T-helper 17 cell (primary cell): Measurements from ENCODE around the gene IL17D. TPM values are rescaled to one million over a fixed set of nuclear protein-coding genes. Genes with fewer than 3 reads are reported as not detected.

Experiments used
- ATAC-seq: fragments of 150-1000 bp; cut with Tn5 transposase; 2 replicates; pipeline ENCODE4 v1.10.0; 2021; ENCODE audit warnings: mild to moderate bottlenecking, moderate library complexity
- DNase-seq, 3 donors: peaks; one replicate each; pipeline versions ENCODE4 v3.0.0 to v3.0.0-alpha.2; 2020 to 2021
- H3K9me3 ChIP-seq: one replicate; pipeline ENCODE4 v1.7.0; 2013; ENCODE audit warnings: low read length, mild to moderate bottlenecking; ENCODE audit not compliant: control insufficient read depth, poor library complexity, severe bottlenecking
- H3K27ac Mint-ChIP-seq: one replicate; pipeline ENCODE4 v1.8.0; 2022; ENCODE audit warnings: mild to moderate bottlenecking, moderate library complexity, mixed read lengths
- H3K27me3 Mint-ChIP-seq: one replicate; pipeline ENCODE4 v1.8.0; 2022; ENCODE audit warnings: mixed read lengths
- H3K36me3 Mint-ChIP-seq: one replicate; pipeline ENCODE4 v1.8.0; 2022; ENCODE audit warnings: low read depth, mixed read lengths
- H3K4me1 Mint-ChIP-seq: one replicate; pipeline ENCODE4 v1.8.0; 2022; ENCODE audit warnings: mild to moderate bottlenecking, mixed read lengths
- H3K4me3 Mint-ChIP-seq: one replicate; pipeline ENCODE4 v1.8.0; 2022; ENCODE audit warnings: mild to moderate bottlenecking, moderate library complexity, mixed read lengths
- total RNA-seq, 4 donors: library from RNA in 2 of 4; stranded (reverse) in 2 of 4; gene quantifications; one replicate each; pipeline ENCODE4 v1.2.3 and lab custom pipeline; 2022 to 2026

IL17D gene
- total RNA-seq, 2 donors from 2014 or later: 0.15 TPM; not detected in 1

DNA sequence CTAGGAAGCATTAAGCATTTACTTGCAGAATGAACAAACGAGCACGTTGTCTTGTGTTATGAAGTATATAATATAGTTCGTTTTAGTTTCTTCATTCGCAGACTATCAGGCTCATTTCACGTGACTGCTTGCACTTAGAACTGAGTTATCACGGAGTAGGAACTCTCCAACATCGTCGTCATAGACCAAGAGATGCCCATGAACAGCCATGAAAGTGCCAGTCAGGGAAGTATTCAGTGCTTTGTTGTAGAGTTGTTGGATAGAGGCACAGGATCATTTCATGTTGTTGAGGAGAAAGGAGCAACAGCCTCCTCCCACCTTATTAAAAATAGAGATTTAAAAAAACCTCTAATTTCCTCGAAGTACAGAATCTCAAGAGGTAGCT lies 977 bp upstream of the IL17D start:
- Mint-ChIP-seq H3K4me1 (peaks cover 11% of the 10 kb centered on the region), H3K4me3 (peak overlapping the region; percentile 95), H3K27ac (peak overlapping the region; percentile 3), H3K27me3 (peaks cover 22% of the 10 kb centered on the region), H3K36me3 (peaks cover 8% of the 10 kb centered on the region)
- no peaks in the 10 kb centered on the region for H3K9me3 ChIP-seq
- DNase-seq (no peak), ATAC-seq (no peak)

DNA sequence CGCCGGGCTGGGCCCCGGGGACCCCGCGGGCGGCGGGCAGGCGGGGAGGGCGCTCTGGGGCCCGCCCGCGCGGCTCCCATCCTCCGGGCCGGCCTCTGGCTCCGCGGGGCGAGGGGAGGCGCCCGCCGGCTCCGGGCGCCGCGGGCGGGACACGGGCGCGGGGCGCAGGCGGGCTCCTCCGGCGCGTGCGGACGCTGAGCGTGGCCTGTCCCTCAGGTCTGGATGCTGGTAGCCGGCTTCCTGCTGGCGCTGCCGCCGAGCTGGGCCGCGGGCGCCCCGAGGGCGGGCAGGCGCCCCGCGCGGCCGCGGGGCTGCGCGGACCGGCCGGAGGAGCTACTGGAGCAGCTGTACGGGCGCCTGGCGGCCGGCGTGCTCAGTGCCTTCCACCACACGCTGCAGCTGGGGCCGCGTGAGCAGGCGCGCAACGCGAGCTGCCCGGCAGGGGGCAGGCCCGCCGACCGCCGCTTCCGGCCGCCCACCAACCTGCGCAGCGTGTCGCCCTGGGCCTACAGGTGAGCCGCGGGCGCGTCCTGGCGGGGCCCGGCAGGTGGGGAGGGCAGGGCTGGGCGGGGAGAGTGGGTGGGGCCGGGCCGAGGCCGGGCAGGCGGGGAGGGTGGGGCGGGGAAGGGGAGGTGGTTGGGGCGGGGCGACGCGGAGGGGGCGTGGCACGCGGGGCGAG lies 420 bp downstream of the IL17D start:
- Mint-ChIP-seq H3K4me3 (peak overlapping the region; percentile 70), H3K4me1 (peaks cover 11% of the 10 kb centered on the region), H3K36me3 (peaks cover 8% of the 10 kb centered on the region), H3K27ac (no peak overlapping the region), H3K27me3 (peaks cover 17% of the 10 kb centered on the region)
- ATAC-seq (peak; percentile 94), DNase-seq (peak; percentile 67 to 72 (median 68))
- no peaks in the 10 kb centered on the region for H3K9me3 ChIP-seq

DNA sequence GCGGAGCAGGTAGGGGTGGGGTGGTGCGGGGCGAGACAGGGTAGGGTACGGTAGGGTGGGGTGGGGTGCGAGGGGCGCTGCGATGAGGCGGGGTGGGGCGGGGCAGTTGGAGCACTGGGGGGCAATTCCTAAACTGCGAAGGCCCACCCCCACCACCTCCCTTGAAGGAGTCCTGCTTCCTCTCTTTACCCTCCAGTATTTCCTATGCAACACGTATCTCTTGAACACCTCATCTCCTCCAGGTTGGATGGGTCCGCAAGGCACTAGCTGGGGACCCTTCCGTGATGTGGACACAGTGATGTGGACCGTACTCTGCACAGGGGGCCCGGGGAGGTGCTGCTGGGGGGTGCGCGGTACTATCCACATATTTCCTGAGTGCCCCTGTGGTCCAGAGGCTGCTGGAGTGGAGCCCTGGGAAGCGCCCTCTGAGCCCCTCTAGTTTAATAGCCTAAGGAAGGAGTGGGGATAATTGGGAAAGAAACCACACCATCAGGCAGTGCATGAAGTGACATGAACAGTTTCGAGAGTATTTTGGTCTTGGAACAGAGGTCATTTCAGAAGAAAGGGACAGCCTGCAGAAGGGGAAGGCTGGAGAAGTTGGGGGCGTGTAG lies 1.1 kb downstream of the IL17D start:
- Mint-ChIP-seq H3K36me3 (peaks cover 8% of the 10 kb centered on the region), H3K27me3 (peaks cover 15% of the 10 kb centered on the region), H3K27ac (no peak overlapping the region), H3K4me3 (peak overlapping the region; percentile 70), H3K4me1 (peaks cover 11% of the 10 kb centered on the region)
- ATAC-seq (no peak), DNase-seq (no peak)
- H3K9me3 ChIP-seq: no peaks in the 10 kb centered on the region

- DNase-seq (no peak), ATAC-seq (no peak)
- peaks cover 8% of the 10 kb centered on the region for H3K27me3 Mint-ChIP-seq
- no peaks in the 10 kb centered on the region for H3K9me3 ChIP-seq
- no peaks in the 10 kb centered on the region for H3K36me3 Mint-ChIP-seq
- no peak overlapping the region for H3K4me3 Mint-ChIP-seq
- H3K27ac Mint-ChIP-seq: no peak overlapping the region
- H3K4me1 Mint-ChIP-seq: peaks cover 11% of the 10 kb centered on the region
Observed at GRCh38 chr13:20706661-20707060, 3.2 kb downstream of the IL17D start.

- Mint-ChIP-seq H3K36me3 (no peaks in the 10 kb centered on the region), H3K27ac (no peak overlapping the region), H3K4me1 (peaks cover 8% of the 10 kb centered on the region), H3K27me3 (peaks cover 13% of the 10 kb centered on the region), H3K4me3 (no peak overlapping the region)
- DNase-seq: no peak
- ATAC-seq: no peak
- no peaks in the 10 kb centered on the region for H3K9me3 ChIP-seq
Observed at GRCh38 chr13:20708216-20708615, 4.7 kb downstream of the IL17D start.

GRCh38 chr13:20709369-20709768 lies 5.9 kb downstream of the IL17D start:
- ATAC-seq: no peak
- Mint-ChIP-seq H3K36me3 (no peaks in the 10 kb centered on the region), H3K4me1 (peaks cover 8% of the 10 kb centered on the region), H3K27me3 (peaks cover 24% of the 10 kb centered on the region), H3K4me3 (no peak overlapping the region), H3K27ac (no peak overlapping the region)
- DNase-seq: no peak
- H3K9me3 ChIP-seq: no peaks in the 10 kb centered on the region

- peaks cover 29% of the 10 kb centered on the region for H3K27me3 Mint-ChIP-seq
- peaks cover 7% of the 10 kb centered on the region for H3K4me1 Mint-ChIP-seq
- H3K27ac Mint-ChIP-seq: no peak overlapping the region
- DNase-seq (no peak), ATAC-seq (no peak)
- no peaks in the 10 kb centered on the region for H3K36me3 Mint-ChIP-seq
- no peak overlapping the region for H3K4me3 Mint-ChIP-seq
- no peaks in the 10 kb centered on the region for H3K9me3 ChIP-seq
Observed at GRCh38 chr13:20709782-20710181, 6.3 kb downstream of the IL17D start.

GRCh38 chr13:20711301-20712044 lies 8.0 kb downstream of the IL17D start:
- peaks cover 38% of the 10 kb centered on the region for H3K27me3 Mint-ChIP-seq
- H3K36me3 Mint-ChIP-seq: no peaks in the 10 kb centered on the region
- DNase-seq (no peak), ATAC-seq (no peak)
- H3K9me3 ChIP-seq: no peaks in the 10 kb centered on the region
- H3K4me1 Mint-ChIP-seq: peaks cover 4% of the 10 kb centered on the region
- no peak overlapping the region for H3K27ac Mint-ChIP-seq
- no peak overlapping the region for H3K4me3 Mint-ChIP-seq

DNA sequence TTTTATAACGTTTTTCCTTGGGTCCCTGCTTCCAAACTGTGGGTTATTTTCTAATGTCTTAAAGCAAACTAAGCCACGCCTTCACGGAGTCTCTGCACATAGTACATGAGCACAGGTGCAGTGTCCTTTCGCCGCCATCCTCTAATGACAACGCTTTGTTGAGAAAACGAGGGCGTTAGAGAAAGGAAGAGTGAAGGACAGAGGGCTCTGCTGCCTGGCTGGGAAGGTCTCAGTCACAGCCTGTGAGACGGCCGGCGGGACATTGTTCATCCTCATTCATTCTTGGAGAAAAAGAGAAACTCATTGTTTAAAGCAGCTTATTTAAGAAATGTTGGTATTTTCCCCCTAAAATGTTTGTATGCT lies 9.5 kb downstream of the IL17D start:
- no peak for DNase-seq
- Mint-ChIP-seq H3K4me1 (peaks cover 4% of the 10 kb centered on the region), H3K27me3 (peaks cover 39% of the 10 kb centered on the region), H3K36me3 (no peaks in the 10 kb centered on the region), H3K4me3 (peak overlapping the region; percentile 43), H3K27ac (no peak overlapping the region)
- ATAC-seq: no peak
- H3K9me3 ChIP-seq: no peaks in the 10 kb centered on the region

DNA sequence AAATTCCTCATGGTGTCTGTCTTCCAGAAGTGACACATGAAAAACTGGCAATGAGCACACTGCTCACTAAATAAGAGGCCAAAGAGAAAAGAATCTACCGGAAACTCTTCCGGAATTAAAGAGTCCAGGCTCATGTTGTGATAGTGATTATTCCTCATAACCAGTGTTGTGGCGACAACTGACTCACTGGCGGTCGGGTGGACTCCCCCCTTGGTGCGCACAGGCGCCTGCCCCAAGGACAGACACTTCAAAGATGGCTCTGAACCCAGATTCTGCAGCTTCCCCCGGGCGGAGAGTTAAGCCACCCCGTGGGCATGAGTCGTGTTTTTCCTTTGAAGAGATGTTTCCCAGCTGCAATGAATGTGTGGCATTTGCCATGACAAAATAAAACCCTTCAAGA lies 10.3 kb downstream of the IL17D start:
- ATAC-seq (no peak), DNase-seq (no peak)
- no peaks in the 10 kb centered on the region for H3K36me3 Mint-ChIP-seq
- H3K27me3 Mint-ChIP-seq: peaks cover 39% of the 10 kb centered on the region
- H3K27ac Mint-ChIP-seq: no peak overlapping the region
- peaks cover 4% of the 10 kb centered on the region for H3K4me1 Mint-ChIP-seq
- no peak overlapping the region for H3K4me3 Mint-ChIP-seq
- no peaks in the 10 kb centered on the region for H3K9me3 ChIP-seq

DNA sequence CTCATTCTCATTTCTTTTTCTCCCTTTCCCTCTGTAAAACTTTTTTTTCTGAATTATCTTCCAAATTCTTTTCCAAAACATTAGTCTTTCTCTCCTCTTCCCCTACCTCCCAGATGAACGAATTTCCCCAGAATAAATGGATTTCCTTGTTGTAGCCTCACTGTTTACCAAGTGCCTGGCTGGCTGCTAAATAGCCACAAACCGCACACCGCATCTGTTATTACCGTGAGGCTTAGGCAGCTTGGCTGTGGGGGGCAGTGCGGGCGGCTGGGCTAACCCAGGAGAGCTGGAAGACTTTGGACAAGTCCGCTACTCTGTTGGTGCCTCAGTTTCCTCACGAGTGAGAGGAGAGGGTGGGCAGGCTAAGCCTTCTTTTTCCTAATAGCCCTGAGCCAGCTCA lies 10.7 kb downstream of the IL17D start:
- no peak overlapping the region for H3K27ac Mint-ChIP-seq
- H3K9me3 ChIP-seq: no peaks in the 10 kb centered on the region
- no peak overlapping the region for H3K4me3 Mint-ChIP-seq
- ATAC-seq (no peak), DNase-seq (no peak)
- H3K4me1 Mint-ChIP-seq: peaks cover 4% of the 10 kb centered on the region
- H3K27me3 Mint-ChIP-seq: peaks cover 39% of the 10 kb centered on the region
- no peaks in the 10 kb centered on the region for H3K36me3 Mint-ChIP-seq

DNA sequence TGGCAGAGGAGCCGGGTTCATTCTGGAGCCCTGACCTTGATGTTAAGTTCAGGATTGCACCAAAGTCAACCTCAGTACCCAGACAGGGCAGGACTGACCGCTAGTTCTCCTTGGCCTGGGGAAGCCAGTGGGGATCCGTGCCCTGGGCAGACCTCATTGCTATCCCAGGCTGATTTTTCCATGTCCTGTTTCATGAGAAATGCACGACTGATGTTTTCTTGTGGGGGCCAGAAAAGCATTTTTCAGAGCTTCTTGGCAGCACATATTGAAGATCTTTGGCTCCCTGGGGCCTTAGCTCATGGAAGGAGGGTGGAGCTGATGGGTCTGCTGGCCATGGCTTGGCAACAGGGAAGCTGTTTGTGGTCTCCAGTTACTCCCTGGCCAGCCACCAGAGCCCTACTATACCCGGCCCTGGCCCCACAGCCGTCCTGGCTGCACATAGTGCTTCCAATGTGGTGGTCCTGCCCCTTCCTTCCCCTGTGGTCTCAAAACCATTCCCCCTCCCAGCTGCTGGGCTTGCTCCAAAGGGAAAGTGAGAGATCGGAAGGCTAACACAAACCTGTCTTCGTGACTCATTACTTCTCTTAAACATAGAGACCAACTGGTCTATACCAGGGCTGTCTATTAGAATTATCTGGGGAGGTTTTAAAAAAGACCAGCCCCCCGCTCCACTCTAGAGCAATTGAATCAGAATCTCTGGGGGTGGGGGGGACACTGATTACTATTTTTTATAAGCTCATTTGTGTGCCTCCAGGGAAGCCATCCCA lies 11.2 kb downstream of the IL17D start:
- Mint-ChIP-seq H3K4me3 (no peak overlapping the region), H3K4me1 (peaks cover 4% of the 10 kb centered on the region), H3K27me3 (peaks cover 39% of the 10 kb centered on the region), H3K36me3 (no peaks in the 10 kb centered on the region), H3K27ac (no peak overlapping the region)
- DNase-seq (no peak), ATAC-seq (no peak)
- no peaks in the 10 kb centered on the region for H3K9me3 ChIP-seq

DNA sequence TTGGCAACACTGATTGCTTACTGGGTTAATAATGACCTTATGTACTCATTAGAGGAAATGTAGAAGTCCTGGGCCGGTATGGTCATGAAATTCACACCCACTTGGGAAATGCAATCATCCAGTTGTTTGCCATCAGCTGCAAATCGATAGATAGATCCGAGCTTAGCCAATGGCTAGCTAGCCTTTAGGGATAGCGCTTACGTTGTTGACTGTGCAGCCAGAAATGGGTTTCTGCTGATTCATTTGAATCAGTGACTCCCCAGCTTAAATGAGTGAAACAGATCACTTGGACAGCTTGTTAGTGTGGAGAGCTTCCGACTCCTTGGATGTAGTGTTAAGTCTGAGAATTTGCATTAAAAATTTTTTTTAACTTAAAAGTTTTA lies 11.8 kb downstream of the IL17D start:
- DNase-seq (no peak), ATAC-seq (no peak)
- Mint-ChIP-seq H3K27me3 (peaks cover 39% of the 10 kb centered on the region), H3K27ac (no peak overlapping the region), H3K36me3 (no peaks in the 10 kb centered on the region), H3K4me3 (no peak overlapping the region), H3K4me1 (peaks cover 4% of the 10 kb centered on the region)
- no peaks in the 10 kb centered on the region for H3K9me3 ChIP-seq
